Erythroblast (primary cell): ENCODE measurements around the gene HNF1A.

Experiments used
- GATA1 ChIP-seq: IDR thresholded peaks from 2 replicates; pipeline ENCODE4 v1.6.1; 2011; ENCODE audit warnings: low read depth, mild to moderate bottlenecking, control low read depth, low read length, moderate library complexity
- POLR2A ChIP-seq: IDR thresholded peaks from 2 replicates; pipeline ENCODE4 v1.6.1; 2011; ENCODE audit warnings: mild to moderate bottlenecking, low read length

- no peak for TF ChIP-seq POLR2A
- TF ChIP-seq GATA1 = no peak
Observed at GRCh38 chr12:121003650-121004049, 25.3 kb downstream of the HNF1A start.
